K562 (cell line): ENCODE results near the gene FGFR4. TPM values are rescaled to one million over a fixed set of nuclear protein-coding genes. Genes with fewer than 3 reads are reported as not detected.

Source experiments
- C11orf30 ChIP-seq: fragments of 450-650 bp; IDR thresholded peaks from 2 replicates; pipeline ENCODE4 v1.6.1; 2016; ENCODE audit warnings: low read depth, mild to moderate bottlenecking
- GABPB2 ChIP-seq: fragments of 250-450 bp; sonication (Bioruptor Pico); conservative IDR thresholded peaks from 2 replicates; pipeline ENCODE4 v1.5.1; 2021; ENCODE audit warnings: mild to moderate bottlenecking
- GTF2E2 ChIP-seq: fragments of 200-800 bp; sonication (Bioruptor generic); IDR thresholded peaks from 2 replicates; pipeline ENCODE4 v1.6.1; 2016; ENCODE audit warnings: missing genetic modification characterization, missing compliant biosample characterization
- HDAC3 ChIP-seq: fragments of 450-650 bp; IDR thresholded peaks from 2 replicates; pipeline ENCODE4 v1.6.1; 2018; ENCODE audit warnings: borderline replicate concordance, mild to moderate bottlenecking, moderate library complexity; ENCODE audit not compliant: partially characterized antibody
- KDM1A ChIP-seq, 2 experiments: fragments of 450-650 bp; IDR thresholded peaks; 2 replicates each; pipeline ENCODE4 v1.6.1; 2016; ENCODE audit warnings: mild to moderate bottlenecking in 2 of 2
- MXI1 ChIP-seq: IDR thresholded peaks from 2 replicates; pipeline ENCODE4 v1.6.1; 2011; ENCODE audit warnings: low read depth, mild to moderate bottlenecking, improper control_type of control experiment, low read length
- TEAD2 ChIP-seq: fragments of 450-650 bp; IDR thresholded peaks from 2 replicates; pipeline ENCODE4 v1.6.1; 2016; ENCODE audit warnings: missing genetic modification characterization, control low read depth, missing compliant biosample characterization
- TRIM28 ChIP-seq: fragments of 450-650 bp; IDR thresholded peaks from 2 replicates; pipeline ENCODE4 v1.6.1; 2017
- ZC3H8 ChIP-seq: fragments of 450-650 bp; IDR thresholded peaks from 2 replicates; pipeline ENCODE4 v1.6.1; 2017
- ZNF146 ChIP-seq: IDR thresholded peaks from one replicate; pipeline ENCODE4 v1.6.1; 2018; ENCODE audit warnings: missing compliant biosample characterization; ENCODE audit not compliant: unreplicated experiment
- ZNF197 ChIP-seq: fragments of 200-800 bp; sonication (Bioruptor generic); IDR thresholded peaks from 2 replicates; pipeline ENCODE4 v1.6.1; 2016; ENCODE audit warnings: low read depth, missing genetic modification characterization, missing compliant biosample characterization
- polyA plus RNA-seq, 8 experiments: library from polyadenylated mRNA; depleted of rRNA in 4 of 8; stranded (reverse) in 5 of 8; unstranded in 3 of 8; fragments of >200 nt; fragmentation: Nextera tagmentation in 2 of 8; fragmentation: Illumina TruSeq in 1 of 8; extraction: Ambion mirVana in 2 of 8; extraction: Trizol in 1 of 8; gene quantifications; 2 replicates each; pipeline versions ENCODE4 v1.2.1 to v1.2.3, GENCODE V29; 2011 to 2014; ENCODE audit warnings: inconsistent platforms in 1 of 8, missing spikeins in 1 of 8
- total RNA-seq, 7 experiments: library from RNA; depleted of rRNA in 6 of 7; stranded (reverse); fragments of >200 nt in 6 of 7; fragmentation: Illumina TruSeq in 2 of 7; extraction: Trizol in 2 of 7; gene quantifications; 2 replicates each; pipeline versions ENCODE4 v1.2.1 to v1.2.3, GENCODE V29; 2011 to 2021; ENCODE audit warnings: low replicate concordance in 1 of 7
- TF ChIP-seq, protein P1 (sequence below): fragments of 200-600 bp; sonication (generic); IDR thresholded peaks from one replicate; pipeline ENCODE4 v1.6.1; 2012; ENCODE audit warnings: mild to moderate bottlenecking, low read depth, low read length, inconsistent platforms
- TF ChIP-seq, protein P2 (sequence below): fragments of 450-650 bp; conservative IDR thresholded peaks from 2 replicates; pipeline ENCODE4 v1.6.1; 2016; ENCODE audit warnings: missing genetic modification characterization, low read depth, mild to moderate bottlenecking, missing compliant biosample characterization, moderate library complexity
- TF ChIP-seq, protein P3 (sequence below): fragments of 250-450 bp; sonication (Bioruptor Pico); IDR thresholded peaks from 2 replicates; pipeline ENCODE4 v1.9.0; 2021; ENCODE audit warnings: mild to moderate bottlenecking, inconsistent platforms

Gene FGFR4
- total and polyA plus RNA-seq, 9 of the 15 experiments (the other 6 are each of a cell fraction or from before 2014, with no cell fraction given): 0.76 to 35.4 (median 7.5) TPM

DNA sequence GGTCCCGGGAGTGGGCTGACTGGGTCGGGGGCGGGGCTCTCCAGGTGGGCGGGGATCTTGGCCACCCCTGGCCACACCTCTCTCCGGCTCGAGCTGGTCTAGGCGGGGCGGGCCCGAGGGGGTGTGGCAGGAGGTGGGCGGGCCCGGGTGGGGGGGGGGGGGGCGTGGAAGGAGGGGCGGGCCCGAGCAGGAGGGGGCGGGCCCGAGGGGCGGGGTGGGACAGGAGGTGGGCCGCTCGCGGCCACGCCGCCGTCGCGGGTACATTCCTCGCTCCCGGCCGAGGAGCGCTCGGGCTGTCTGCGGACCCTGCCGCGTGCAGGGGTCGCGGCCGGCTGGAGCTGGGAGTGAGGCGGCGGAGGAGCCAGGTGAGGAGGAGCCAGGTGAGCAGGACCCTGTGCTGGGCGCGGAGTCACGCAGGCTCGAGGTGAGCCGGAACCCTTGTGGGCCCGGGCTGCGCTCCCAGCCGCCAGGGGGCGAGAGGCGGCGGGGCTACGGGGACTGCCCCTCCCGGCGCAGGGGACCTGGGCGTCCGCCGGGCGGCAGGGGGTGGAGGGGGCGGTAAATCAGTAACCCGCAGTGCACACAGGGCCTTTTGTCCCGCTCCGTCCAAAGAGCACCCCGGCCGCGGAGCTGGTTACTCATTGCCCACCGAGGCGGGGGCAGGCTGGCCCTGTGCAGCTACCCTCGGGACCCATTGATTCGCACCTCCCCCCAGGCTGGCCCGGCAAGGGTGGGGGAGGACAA is at the start of gene FGFR4 (continued):
- TF ChIP-seq, protein P1, sequence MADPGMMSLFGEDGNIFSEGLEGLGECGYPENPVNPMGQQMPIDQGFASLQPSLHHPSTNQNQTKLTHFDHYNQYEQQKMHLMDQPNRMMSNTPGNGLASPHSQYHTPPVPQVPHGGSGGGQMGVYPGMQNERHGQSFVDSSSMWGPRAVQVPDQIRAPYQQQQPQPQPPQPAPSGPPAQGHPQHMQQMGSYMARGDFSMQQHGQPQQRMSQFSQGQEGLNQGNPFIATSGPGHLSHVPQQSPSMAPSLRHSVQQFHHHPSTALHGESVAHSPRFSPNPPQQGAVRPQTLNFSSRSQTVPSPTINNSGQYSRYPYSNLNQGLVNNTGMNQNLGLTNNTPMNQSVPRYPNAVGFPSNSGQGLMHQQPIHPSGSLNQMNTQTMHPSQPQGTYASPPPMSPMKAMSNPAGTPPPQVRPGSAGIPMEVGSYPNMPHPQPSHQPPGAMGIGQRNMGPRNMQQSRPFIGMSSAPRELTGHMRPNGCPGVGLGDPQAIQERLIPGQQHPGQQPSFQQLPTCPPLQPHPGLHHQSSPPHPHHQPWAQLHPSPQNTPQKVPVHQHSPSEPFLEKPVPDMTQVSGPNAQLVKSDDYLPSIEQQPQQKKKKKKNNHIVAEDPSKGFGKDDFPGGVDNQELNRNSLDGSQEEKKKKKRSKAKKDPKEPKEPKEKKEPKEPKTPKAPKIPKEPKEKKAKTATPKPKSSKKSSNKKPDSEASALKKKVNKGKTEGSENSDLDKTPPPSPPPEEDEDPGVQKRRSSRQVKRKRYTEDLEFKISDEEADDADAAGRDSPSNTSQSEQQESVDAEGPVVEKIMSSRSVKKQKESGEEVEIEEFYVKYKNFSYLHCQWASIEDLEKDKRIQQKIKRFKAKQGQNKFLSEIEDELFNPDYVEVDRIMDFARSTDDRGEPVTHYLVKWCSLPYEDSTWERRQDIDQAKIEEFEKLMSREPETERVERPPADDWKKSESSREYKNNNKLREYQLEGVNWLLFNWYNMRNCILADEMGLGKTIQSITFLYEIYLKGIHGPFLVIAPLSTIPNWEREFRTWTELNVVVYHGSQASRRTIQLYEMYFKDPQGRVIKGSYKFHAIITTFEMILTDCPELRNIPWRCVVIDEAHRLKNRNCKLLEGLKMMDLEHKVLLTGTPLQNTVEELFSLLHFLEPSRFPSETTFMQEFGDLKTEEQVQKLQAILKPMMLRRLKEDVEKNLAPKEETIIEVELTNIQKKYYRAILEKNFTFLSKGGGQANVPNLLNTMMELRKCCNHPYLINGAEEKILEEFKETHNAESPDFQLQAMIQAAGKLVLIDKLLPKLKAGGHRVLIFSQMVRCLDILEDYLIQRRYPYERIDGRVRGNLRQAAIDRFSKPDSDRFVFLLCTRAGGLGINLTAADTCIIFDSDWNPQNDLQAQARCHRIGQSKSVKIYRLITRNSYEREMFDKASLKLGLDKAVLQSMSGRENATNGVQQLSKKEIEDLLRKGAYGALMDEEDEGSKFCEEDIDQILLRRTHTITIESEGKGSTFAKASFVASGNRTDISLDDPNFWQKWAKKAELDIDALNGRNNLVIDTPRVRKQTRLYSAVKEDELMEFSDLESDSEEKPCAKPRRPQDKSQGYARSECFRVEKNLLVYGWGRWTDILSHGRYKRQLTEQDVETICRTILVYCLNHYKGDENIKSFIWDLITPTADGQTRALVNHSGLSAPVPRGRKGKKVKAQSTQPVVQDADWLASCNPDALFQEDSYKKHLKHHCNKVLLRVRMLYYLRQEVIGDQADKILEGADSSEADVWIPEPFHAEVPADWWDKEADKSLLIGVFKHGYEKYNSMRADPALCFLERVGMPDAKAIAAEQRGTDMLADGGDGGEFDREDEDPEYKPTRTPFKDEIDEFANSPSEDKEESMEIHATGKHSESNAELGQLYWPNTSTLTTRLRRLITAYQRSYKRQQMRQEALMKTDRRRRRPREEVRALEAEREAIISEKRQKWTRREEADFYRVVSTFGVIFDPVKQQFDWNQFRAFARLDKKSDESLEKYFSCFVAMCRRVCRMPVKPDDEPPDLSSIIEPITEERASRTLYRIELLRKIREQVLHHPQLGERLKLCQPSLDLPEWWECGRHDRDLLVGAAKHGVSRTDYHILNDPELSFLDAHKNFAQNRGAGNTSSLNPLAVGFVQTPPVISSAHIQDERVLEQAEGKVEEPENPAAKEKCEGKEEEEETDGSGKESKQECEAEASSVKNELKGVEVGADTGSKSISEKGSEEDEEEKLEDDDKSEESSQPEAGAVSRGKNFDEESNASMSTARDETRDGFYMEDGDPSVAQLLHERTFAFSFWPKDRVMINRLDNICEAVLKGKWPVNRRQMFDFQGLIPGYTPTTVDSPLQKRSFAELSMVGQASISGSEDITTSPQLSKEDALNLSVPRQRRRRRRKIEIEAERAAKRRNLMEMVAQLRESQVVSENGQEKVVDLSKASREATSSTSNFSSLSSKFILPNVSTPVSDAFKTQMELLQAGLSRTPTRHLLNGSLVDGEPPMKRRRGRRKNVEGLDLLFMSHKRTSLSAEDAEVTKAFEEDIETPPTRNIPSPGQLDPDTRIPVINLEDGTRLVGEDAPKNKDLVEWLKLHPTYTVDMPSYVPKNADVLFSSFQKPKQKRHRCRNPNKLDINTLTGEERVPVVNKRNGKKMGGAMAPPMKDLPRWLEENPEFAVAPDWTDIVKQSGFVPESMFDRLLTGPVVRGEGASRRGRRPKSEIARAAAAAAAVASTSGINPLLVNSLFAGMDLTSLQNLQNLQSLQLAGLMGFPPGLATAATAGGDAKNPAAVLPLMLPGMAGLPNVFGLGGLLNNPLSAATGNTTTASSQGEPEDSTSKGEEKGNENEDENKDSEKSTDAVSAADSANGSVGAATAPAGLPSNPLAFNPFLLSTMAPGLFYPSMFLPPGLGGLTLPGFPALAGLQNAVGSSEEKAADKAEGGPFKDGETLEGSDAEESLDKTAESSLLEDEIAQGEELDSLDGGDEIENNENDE: no peak
- no peak for TF ChIP-seq TEAD2 (tag)
- 0 out of 2 replicates have a peak, but pooled peaks have one; percentile 46 for TF ChIP-seq MXI1
- TF ChIP-seq TRIM28: peak; percentile 28; the same call in 1 of the 2 replicates
- TF ChIP-seq GTF2E2 (tag): no peak
- no peak for TF ChIP-seq GABPB2 (CRISPR knock-in tag)
- TF ChIP-seq KDM1A (IDR thresholded peaks at IDR 0.05): peak; percentile 43 to 58; a peak in 3 of 4 replicates
- no peak for TF ChIP-seq ZNF197 (CRISPR knock-in tag)
- TF ChIP-seq C11orf30: no peak
- no peak for TF ChIP-seq ZNF146
- TF ChIP-seq HDAC3: no peak
- TF ChIP-seq, protein P2, sequence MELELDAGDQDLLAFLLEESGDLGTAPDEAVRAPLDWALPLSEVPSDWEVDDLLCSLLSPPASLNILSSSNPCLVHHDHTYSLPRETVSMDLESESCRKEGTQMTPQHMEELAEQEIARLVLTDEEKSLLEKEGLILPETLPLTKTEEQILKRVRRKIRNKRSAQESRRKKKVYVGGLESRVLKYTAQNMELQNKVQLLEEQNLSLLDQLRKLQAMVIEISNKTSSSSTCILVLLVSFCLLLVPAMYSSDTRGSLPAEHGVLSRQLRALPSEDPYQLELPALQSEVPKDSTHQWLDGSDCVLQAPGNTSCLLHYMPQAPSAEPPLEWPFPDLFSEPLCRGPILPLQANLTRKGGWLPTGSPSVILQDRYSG (tag): no peak
- TF ChIP-seq, protein P3, sequence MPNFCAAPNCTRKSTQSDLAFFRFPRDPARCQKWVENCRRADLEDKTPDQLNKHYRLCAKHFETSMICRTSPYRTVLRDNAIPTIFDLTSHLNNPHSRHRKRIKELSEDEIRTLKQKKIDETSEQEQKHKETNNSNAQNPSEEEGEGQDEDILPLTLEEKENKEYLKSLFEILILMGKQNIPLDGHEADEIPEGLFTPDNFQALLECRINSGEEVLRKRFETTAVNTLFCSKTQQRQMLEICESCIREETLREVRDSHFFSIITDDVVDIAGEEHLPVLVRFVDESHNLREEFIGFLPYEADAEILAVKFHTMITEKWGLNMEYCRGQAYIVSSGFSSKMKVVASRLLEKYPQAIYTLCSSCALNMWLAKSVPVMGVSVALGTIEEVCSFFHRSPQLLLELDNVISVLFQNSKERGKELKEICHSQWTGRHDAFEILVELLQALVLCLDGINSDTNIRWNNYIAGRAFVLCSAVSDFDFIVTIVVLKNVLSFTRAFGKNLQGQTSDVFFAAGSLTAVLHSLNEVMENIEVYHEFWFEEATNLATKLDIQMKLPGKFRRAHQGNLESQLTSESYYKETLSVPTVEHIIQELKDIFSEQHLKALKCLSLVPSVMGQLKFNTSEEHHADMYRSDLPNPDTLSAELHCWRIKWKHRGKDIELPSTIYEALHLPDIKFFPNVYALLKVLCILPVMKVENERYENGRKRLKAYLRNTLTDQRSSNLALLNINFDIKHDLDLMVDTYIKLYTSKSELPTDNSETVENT: peak; percentile 68
- TF ChIP-seq ZC3H8: no peak
